ENCODE data around the gene NEU1.
"Not testable (repeated sequence)": the region's sequence is repeated elsewhere in the genome, so short reads cannot be mapped to it uniquely, and the experiment has no call there.

NEU1 gene

DNA sequence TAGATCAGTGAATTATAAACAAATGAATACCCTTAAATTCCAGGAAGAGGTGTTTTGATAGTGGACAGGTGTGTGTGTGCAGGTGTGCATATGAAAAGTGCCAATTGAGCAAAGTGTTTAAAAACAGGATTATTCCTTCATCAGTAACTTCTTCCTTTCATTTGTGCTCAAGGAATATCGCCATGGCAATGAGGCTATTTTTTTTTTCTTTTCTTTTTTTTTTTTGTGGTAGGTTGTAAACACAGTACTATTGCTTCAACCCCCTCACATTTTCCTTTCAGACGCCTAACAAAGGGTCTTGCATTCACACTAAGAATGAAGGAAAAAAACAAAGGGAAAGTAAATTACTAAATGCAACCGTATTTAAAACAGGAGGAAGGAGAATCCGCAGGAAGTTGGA, 37.1 kb downstream of the NEU1 start:
- FAIRE-seq, result no peak
- DNase-seq (ENCODE audit: extremely low spot score, insufficient read length, low read depth), result no peak

DNA sequence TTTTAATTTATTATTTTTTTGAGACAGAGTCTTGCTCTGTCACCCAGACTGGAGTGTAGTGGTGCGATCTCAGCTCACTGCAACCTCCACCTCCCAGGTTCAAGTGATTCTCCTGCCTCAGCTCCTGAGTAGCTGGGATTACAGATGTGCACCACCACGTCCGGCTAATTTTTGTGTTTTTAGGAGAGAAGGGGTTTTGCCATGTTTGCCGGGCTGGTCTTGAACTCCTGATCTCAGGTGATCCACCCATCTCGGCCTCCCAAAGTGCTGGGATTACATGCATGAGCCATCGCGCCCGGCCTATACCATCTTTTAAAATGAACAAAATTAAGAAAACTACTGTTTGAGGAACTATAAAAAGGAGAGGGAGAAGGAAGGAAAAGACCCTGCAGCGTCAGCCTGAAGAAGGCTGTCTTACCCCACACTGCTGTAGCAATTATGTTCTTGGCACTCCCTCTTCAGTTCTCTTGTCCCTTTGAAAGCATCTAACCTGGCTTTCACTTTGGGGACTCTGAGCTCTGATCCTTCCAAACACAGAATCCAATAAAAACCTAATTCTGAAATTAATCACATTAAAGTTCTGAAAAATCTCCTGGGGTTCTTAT, 38.9 kb downstream of the NEU1 start:
- not testable (repeated sequence) for DNase-seq (ENCODE audit: extremely low spot score, insufficient read length, low read depth); FAIRE-seq

DNA sequence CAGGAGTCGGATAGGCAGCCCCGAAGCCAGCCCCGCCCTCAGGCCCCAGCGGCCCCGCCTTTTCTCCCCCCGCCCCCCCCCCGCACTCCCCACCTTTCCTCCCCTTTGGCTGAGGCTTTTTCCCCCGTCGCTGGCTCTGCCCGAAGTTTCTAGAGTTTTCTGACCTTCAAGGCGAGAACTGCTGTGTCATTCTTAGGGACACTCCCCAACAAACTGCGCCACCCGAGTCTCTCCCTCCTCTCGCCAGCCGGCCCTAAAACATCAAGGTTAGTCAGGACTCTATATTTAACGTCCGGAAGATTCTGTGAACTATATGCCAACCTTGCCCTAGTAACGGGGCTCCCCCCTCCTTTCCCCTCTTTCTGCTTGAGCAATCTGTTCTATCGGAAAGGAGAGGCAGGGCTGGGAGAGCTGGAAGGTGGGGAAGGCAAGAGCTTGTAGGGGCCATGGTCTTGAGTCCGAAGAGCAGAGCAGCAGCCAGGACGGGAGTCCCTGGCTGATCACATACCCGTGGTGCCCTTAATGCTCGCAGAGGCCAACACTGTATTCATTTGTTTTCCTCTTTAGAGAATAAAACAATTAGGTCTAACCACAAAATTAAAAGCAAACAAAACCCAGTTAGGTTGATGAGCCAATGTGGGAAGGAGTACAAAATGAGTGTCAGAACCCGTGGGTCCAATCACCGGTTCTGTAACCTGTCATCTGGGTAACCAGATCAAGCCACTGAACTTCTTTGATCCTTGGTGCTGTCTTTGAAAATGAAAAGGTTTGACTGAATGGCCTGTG, 40.4 kb downstream of the NEU1 start:
- DNase-seq (ENCODE audit: extremely low spot score, insufficient read length, low read depth), result no peak
- peak; percentile 50 for FAIRE-seq

DNA sequence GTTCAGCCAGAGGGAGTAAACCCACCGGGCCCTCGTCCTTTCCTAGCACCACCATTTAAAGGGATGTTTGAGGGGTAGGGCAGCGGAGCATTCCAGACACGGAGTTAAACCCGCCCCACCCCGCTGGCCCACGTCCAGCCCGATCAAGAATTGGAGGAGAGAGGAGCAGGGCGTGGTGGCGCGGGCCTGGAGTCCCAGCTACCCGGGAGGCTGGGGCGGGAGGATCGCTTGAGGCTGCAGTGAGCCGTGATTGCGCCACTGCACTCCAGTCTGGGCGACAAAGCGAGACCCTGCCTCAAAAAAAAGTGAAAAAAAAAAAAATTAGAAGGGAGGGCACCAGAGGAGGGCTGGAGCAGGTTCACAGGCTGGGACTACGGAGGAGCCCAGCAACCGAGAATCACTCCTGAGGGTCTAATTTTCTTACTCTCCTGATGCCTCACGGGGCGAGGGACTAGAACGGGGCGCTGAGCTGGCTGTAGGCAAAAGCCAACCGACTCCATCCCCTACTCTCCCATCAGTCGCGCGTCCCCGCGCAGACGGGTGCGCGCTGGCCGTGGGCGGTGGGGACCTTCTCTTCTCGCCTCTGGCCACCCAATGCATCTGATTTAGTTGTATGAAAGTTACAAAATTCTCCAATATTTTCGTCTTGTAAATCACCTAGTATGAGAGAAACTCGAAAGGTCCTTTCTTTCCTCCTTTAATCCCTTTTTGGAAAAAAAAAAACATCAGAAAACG, 41.2 kb downstream of the NEU1 start:
- DNase-seq (ENCODE audit: extremely low spot score, insufficient read length, low read depth) (no peak), FAIRE-seq (peak; percentile 50)

DNA sequence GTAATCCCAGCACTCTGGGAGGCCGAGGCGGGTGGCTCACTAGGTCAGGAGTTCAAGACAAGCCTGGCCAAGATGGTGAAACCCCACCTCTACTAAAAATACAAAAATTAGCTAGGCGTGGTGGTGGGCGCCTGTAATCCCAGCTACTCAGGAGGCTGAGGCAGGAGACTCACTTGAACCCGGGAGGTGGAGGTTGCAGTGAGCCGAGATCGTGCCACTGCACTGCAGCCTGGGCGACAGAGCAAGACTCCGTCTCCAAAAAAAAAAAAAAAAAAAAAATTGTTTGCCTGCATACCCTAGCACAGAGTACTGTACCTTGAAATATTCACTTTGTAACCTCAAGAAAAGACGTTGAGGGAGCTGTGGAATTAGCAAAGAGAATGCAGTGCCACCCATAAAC, 42.2 kb downstream of the NEU1 start:
- DNase-seq (ENCODE audit: extremely low spot score, insufficient read length, low read depth); FAIRE-seq: not testable (repeated sequence)

DNA sequence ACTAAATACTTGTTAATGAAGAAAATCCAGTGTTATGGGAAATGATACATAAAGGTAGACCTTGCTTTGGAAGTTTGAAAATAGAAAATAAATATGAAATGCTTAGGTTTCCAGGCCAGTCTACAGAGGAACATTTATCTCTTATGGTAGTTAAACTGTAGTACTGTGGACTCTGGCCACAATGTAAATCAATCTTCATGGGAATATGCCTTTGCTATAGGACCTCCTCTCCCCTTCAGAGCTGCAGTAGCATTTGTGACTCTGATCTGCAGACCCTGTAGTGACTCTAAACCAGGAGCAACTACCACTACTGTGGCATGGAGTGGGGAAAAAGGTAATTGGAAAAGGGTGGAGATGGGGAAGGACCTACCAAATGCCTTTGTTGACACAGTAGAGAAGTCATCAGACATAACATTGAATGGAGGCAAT, 42.7 kb downstream of the NEU1 start:
- FAIRE-seq (no peak), DNase-seq (ENCODE audit: extremely low spot score, insufficient read length, low read depth) (no peak)

DNA sequence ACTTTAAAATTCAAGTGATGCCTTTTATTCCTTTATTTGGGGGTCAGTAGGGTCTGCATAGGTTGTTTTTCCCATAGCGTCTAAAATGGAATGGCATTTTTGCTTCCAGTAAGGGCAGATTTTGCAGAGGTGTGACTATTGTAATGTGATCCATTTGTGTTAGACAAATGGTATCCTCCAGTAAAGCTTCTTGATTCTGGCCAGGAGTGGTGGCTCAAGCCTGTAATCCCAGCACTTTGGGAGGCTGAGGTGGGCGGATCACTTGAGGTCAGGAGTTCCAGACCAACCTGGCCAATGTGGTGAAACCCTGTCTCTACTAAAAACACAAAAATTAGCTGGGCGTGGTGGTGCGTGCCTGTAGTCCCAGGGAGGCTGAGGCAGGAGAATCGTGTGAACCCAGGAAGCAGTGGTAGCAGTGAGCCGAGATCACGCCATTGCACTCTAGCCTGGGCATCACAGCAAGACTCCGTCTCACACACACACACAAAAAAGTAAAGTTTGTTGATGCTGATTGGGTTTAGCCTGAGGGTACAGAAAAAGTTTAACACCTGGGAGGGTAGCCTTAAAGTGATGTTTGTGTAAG, 44.6 kb downstream of the NEU1 start:
- DNase-seq (ENCODE audit: extremely low spot score, insufficient read length, low read depth); FAIRE-seq: not testable (repeated sequence)

DNA sequence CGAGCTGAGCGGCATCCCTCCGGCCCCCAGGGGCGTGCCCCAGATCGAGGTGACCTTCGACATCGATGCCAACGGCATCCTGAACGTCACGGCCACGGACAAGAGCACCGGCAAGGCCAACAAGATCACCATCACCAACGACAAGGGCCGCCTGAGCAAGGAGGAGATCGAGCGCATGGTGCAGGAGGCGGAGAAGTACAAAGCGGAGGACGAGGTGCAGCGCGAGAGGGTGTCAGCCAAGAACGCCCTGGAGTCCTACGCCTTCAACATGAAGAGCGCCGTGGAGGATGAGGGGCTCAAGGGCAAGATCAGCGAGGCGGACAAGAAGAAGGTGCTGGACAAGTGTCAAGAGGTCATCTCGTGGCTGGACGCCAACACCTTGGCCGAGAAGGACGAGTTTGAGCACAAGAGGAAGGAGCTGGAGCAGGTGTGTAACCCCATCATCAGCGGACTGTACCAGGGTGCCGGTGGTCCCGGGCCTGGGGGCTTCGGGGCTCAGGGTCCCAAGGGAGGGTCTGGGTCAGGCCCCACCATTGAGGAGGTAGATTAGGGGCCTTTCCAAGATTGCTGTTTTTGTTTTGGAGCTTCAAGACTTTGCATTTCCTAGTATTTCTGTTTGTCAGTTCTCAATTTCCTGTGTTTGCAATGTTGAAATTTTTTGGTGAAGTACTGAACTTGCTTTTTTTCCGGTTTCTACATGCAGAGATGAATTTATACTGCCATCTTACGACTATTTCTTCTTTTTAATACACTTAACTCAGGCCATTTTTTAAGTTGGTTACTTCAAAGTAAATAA, 45.3 kb downstream of the NEU1 start:
- not testable (repeated sequence) for FAIRE-seq; DNase-seq (ENCODE audit: extremely low spot score, insufficient read length, low read depth)

DNA sequence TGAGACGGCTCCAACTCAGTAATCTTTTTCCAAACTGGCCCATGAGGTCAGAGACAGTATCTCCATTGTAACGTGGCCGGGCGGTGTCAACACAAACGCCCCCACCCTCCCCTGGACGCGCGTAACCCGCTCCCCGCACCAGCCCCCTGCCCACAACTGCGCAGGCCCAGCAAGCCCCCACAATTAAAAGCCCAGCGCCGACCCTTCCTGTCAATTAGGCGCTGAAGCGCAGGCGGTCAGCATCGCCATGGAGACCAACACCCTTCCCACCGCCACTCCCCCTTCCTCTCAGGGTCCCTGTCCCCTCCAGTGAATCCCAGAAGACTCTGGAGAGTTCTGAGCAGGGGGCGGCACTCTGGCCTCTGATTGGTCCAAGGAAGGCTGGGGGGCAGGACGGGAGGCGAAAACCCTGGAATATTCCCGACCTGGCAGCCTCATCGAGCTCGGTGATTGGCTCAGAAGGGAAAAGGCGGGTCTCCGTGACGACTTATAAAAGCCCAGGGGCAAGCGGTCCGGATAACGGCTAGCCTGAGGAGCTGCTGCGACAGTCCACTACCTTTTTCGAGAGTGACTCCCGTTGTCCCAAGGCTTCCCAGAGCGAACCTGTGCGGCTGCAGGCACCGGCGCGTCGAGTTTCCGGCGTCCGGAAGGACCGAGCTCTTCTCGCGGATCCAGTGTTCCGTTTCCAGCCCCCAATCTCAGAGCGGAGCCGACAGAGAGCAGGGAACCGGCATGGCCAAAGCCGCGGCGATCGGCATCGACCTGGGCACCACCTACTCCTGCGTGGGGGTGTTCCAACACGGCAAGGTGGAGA, 47.4 kb downstream of the NEU1 start, which contains the start of the genes HSPA1A and HSPA1L:
Gene HSPA1A, plus strand, starts transcription at position 519 of the 814 bp plus-strand sequence. Its CDS starts 214 bp downstream, at position 733.
Gene HSPA1L, minus strand, starts transcription at position 259 of the 814 bp plus-strand sequence. CDS start 3,311 bp downstream, outside the sequence.
- FAIRE-seq, result peak; percentile 60
- DNase-seq (ENCODE audit: extremely low spot score, insufficient read length, low read depth), result no peak

DNA sequence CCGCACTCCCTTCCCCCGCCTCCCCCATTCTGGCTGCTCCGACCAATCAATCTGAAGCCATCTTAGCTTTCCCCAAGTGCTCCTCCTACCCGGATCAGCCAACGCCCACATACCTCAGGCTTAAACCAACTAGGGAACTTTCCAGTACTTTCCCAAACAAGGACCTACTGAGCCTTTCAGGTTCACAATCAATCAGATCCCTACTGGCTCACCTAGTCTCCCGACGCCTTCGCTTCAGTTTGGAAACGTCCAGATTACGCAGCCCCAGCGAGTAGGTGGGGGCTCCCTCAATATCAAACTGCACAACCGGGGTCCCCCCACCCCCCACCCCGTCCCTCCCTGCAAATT, 48.0 kb downstream of the NEU1 start:
- FAIRE-seq (peak; percentile 67), DNase-seq (ENCODE audit: extremely low spot score, insufficient read length, low read depth) (no peak)

DNA sequence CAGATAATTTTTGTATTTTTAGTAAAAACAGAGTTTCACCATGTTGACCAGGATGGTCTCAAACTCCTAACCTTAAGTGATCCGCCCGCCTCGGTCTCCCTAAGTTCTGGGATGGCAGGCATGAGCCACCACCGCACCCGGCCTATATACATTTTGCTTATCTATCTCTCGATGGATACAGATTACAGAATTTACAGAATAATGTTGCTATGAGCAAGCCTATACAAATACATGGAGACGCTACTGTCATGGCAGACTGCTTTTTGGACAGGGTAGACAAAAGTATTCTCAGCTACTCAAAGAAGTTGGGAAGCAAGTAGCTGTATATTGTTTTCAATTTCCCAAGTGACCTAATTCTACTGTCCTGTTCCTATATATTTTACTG, 49.2 kb downstream of the NEU1 start:
- DNase-seq (ENCODE audit: extremely low spot score, insufficient read length, low read depth), result no peak
- FAIRE-seq, result no peak

DNA sequence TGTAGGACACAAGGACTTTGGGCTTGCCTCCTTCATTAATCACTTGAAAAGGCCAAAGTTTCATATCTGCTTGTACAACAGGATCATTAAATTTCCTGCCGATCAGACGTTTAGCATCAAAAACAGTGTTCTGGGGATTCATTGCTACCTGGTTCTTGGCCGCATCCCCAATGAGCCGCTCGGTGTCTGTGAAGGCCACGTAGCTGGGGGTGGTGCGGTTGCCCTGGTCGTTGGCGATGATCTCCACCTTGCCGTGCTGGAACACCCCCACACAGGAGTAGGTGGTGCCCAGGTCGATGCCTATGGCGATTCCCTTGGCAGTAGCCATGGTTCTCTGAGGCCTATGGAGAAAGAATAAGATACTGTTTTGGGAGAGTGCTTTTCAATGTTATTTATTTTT, 51.0 kb downstream of the NEU1 start:
- no peak for FAIRE-seq

DNA sequence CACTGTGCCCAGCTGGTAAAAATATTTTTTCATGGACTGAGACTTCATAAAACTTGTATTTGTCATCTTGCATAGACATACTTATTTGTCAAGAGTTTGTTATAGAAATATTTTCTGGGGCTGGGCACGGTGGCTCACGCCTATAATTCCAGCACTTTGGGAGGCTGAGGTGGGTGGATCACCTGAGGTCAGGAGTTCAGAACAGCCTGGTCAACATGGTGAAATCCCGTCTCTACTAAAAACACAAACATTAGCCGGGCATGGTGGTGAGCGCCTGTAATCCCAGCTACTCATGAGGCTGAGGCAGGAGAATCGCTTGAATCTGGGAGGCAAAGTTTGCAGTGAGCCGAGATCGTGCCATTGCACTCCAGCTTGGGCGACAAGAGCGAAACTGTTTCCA, 54.0 kb downstream of the NEU1 start:
- DNase-seq (ENCODE audit: extremely low spot score, insufficient read length, low read depth), result not testable (repeated sequence)

More for the DNA sequence above, 51.0 kb downstream of the NEU1 start:
- no peak for DNase-seq (ENCODE audit: extremely low spot score, insufficient read length, low read depth)

More for the DNA sequence above, 54.0 kb downstream of the NEU1 start:
- not testable (repeated sequence) for FAIRE-seq

Data from GM18507 (cell line).